SKM-1 treated with dmso at 0.1 percent for 144 hours (cell line): Measurements from ENCODE around the gene OSBPL6.

ENCODE experiments used
- DNase-seq: peaks from one replicate; lab custom pipeline; 2025; ENCODE audit not compliant: unreplicated experiment; lab: John Stamatoyannopoulos, UW

OSBPL6 gene

DNA sequence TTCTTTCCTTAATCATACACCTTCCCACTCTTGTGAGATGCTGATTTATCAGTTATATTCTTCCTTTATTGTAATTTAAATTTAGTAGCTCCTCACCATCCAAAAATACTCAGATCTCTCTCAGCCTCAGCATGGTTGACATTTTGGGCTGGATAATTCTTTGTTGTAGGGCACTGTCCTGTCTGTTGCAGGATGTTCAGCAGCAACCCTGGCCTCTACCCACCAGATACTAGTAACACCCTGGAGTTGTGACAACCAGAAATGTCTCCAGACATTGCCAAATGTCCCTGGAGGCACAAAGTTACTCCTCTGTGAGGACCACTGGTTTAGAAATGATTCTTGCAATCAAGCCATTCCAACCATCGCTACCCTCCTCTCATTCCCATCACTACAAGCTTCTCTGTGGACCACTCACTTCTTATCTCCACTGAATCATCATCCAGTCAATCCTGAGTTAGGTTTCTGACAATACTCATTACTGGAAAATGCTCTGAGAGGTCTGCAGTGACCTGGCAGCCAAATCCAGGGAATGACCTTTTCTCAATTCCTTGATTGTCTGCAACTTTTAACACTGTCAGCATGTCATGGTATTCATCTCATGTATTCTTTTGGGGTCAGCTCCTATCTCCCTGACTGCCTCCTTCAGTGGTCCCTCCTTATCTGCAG is 43.3 kb downstream of the OSBPL6 start:
- DNase-seq, result no peak

DNA sequence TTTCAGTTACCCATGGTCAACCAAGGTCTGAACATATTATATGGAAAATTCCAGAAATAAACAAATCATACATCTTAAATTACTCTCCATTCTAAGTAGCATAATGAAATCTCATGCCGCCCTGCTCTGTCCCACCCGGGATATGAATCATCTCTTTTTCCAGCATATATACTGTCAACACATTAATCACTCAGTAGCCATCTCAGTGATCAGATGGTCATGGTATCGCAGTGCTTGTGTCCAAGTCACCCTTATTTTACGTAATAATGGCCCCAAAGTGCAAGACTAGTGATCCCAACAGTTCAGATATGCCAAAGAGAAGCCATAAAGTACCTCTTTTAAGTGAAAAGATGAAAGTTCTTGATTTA is 43.8 kb downstream of the OSBPL6 start:
- DNase-seq, result no peak

DNA sequence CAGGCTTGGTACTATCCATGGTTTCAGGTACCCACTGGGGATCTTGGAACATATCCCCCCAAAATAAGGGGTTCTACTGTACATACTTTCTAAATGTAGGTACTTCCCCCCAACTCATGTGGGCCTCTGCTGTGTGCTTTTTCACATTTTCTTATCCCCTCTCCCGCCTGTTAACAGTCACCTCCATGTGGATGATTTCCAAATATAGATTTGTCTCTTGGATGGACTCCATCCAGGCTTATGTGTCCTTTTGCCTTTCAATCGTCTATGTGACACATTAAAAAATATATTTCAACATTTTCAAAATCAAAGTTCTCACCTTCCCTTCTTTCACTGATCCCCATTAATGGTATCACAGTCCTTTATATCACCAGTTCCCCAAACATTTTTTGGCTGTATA is 44.4 kb downstream of the OSBPL6 start:
- DNase-seq, result no peak

DNA sequence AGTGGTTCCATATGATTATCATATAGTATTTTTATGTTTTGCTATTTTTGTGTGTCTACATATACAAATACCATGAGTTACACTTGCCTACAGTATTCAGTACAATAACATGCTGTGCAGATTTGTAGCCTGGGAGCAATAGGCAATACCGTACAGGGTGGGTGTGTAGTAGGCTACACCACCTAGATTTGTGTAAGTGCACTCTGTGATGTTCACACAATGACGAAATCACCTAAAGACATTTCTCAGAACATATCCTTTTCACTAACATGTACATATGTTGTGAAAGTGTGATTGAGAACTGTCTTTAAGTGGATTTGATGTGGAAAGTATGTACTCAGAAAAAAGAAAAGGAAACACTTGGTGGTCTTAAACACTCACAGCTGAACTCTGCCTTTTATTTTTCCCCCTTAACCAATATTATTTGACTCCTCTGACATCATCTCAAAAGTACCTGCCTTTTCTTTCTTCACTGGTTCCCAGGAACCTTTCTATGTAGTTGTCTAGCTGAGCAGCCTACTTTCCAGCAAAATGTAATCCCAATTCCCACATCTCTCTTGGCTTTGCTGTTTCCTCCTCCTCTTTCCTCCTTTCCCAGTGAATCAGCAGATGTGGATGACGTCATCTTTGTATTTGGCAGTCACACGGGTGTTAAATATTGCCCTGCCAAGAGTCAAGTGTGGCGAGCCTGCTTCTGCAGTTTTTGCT is 47.7 kb downstream of the OSBPL6 start:
- DNase-seq, result no peak

DNA sequence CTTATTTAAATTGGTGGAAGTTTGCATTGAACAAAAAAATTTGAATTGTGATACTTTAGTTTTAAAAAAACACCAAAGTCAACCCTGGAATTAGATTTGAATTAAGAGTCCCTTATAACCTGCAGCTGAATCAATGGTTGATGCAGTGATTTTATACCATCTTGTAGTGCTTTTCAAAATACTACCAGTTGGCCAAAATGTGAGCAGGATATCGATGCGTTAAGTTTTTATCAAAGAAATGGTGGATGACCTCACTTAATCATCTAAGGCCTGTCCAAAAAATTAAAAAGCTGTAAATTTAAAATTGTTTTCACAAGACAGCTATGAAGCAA is 48.2 kb downstream of the OSBPL6 start:
- DNase-seq, result no peak

DNA sequence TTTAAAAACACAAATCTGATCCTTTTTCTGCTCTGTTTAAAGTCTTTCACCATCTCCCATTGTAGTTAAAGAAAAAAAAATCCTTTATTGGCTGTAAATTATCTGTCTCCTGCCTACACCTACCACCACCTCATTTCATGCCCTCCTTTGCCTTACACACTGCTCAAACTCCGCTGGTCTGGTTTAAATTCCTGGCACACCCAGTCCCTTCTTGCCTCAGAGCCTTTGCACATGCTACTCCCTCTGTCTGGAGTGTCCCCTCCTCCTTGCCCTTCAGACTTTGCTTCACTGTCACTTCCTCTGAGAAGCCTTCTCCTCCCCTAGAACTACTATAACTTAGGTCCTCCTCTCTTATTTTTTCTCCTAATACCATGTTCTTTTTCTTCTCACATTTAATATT is 49.6 kb downstream of the OSBPL6 start:
- no peak for DNase-seq

DNA sequence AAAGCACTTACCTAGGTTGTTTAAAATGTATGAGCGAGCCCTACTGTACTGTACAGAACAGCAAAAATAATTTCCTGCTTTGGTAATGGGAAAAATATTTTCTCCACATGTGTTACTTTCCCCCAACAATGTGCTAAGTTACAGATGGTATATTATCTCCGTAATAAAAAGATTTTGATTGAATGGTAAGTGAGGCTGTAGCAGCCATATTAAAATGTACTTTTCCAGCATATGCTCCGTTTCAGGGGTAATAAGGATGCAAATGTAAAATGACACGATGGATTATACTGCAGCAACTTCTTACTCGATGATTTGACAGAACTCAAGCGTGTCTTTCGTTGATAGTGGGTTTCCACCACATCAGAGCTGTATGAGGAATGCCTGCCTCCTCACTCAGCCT is 50.5 kb downstream of the OSBPL6 start:
- DNase-seq, result no peak

DNA sequence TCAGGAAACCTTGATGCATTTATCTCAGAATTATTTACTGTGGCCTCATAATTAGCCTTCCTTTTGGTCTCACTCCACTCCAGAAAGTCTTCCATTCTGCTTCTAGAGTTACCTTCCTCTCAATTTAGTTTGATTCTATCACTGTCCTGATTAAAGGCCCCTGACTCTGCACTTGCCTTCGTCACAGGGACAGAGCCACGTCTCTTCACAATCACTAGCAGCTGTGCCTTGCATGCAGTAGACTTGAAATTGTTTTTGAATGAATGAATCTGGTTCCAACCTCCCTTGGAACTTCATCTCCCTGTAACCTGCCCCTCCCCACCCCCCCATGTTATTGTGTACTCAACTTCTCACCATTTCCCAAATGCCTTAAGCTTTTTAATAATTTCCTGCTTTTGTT is 52.4 kb downstream of the OSBPL6 start:
- no peak for DNase-seq

DNA sequence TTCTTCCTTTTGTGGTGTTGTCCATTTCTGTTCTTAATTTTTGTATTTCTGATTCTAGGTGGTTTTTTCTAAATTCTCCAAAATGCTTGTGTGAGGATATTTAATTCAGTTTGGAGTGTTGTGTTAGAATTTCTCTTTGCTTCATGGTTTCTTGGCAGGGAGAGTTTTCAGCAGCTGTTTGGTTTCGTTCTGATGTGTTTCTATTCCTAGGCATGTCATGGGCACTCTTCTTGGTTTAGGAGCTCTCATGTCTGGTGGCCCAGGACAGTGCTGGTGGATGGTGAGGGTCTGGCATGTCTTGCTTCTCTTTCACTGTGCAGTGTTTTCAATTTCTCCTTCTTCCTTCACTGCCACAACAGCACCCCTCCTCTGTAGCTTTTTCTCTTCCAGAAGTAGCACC is 52.9 kb downstream of the OSBPL6 start:
- DNase-seq, result no peak

DNA sequence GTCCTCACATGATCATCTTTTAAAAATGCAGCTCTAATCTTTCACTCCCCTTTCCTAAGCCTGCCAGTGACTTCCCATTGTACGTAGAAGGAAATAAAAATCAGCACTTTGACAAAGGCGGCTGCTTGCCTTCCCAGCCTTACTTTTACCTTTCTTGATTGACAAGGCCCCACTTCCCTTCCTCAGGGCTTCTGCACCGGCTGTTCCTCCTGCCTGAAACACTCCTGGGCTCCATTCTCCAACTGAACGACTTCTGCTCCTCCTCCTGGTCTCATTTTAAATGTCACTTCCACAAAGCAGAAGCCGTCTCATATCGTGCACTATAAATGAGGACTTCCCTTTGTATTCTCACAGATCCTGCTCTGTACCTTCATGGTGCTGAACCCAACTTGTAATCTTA is 56.1 kb downstream of the OSBPL6 start:
- no peak for DNase-seq

DNA sequence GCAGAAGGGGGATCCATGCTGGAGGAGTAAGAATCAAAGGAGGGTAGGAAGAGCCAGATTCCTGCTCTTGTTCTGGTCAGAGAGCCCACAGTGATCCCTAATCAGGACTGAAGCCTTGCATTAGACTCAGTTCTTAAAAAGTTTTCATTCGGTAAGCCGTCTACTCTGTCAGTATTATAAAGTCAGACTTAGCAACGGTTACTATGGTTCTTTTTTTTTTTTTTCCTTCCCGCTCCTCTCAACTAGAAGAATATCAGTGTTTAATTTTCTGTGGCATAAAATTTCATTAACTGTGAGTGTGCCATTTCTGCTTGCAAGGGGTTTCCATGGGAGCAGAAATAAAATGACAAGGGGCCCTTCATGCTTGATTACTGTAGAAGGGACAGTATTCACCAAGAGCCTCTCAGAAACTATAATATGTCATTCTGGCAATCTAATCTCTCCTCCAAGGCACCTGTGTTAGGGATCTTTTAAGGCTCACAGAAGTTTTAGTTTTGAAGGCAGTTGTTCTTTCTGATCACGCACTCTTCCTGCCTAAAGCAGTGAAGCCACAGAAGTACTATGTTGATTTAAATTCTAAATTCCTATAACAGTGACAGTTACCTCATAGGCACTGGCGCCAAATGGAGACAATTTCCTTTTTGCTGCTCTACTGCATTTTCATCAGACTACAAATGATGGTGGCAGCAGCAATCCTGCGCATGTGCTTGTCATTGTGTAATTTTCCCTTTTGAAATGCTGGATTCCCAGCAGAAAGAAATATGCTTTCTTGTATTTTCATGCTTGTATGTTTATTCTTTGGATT is 57.0 kb downstream of the OSBPL6 start:
- DNase-seq, result no peak

DNA sequence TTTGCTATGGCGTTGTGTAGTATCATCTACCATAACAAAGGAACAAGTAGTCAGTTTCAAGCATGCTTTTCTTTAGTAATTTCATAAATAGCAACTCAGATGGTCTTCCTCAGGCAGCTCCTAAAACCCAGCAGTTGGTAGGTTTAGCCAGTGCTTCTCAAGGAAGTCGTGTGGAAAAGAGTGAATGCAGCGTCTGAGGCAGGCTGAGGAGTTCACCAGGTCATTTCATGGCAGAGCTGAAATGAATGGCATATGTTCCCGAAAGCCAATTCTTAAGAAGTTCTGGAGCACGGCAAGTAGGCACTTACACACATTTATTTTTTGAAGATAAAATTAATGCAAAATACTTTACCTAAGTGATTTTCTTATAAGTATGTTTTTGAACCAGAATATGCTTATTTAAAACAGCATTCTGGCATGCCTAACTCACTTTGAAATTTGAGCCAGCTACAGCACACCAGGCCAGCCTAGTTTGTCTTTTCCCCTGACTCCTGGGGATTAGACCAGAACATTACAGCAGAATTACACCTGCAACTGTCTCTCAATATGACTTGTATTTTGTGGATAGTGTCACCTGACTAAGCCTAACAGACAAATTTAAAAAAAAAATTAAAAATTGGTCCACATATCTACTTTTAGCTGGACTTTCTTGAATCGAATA is 62.2 kb downstream of the OSBPL6 start:
- DNase-seq, result no peak

DNA sequence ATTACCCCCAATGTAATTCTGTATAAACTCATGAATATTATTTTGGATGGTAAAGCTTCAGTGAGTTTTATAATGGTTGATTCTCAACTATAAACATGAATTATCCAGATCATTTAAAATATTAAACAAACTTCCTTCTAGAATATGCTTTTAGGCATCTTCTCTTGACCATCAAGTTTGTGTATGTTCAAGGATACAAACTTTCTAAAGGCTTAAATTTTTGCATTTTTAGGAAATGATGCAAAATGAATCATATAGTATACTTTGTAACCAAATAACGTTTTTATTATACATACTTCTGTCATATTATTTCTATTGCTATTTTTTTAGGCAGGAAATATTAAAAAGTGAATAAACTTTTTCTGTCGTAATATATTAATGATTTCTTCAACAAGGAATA is 62.8 kb downstream of the OSBPL6 start:
- no peak for DNase-seq

DNA sequence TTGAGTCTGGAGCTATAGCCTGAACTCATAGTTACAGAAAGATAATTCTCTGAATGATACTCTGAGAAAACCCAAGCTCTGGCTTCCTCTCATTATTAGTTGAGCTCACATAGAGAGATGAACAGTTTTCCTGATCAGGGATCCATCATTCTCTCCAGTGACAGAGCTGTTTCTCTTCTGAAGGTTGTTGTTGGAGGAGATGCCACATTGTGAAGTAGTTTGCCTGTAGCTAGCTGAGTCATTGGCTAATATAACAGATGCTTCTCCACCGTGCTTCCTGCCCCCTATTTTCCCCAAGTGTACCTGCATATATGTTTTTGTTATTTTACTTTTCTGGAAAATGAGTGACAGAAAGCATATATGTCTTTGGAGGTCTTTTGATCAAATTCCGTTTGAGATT is 64.6 kb downstream of the OSBPL6 start:
- no peak for DNase-seq

DNA sequence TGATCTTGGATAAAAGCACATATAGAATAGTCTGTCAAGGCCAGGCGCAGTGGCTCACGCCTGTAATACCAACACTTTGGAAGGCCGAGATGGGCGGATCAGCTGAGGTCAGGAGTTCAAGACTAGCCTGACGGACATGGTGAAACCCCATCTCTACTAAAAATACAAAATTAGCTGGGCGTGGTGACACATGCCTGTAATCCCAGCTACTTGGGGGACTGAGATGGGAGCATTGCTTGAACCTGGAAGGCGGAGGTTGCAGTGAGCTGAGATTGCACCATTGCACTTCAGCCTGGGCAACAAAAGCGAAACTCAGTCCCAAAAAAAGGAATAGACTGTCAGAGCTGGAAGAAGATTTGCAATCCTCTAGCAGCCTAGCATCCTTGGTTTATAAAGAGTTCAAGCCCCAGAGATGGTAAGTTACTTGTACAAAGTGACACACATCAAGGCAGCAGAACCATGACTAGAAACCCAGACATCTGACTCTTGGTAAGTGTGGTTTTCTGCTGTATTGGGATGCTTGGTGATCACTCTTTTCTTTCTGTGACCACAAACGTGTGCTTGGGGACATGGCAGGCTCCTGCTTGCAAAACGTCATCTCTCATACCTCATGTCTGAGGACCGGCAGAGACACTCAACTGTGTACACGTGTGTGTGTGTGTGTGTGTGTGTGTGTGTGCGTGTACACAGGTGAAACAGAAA is 69.0 kb downstream of the OSBPL6 start:
- no peak for DNase-seq

DNA sequence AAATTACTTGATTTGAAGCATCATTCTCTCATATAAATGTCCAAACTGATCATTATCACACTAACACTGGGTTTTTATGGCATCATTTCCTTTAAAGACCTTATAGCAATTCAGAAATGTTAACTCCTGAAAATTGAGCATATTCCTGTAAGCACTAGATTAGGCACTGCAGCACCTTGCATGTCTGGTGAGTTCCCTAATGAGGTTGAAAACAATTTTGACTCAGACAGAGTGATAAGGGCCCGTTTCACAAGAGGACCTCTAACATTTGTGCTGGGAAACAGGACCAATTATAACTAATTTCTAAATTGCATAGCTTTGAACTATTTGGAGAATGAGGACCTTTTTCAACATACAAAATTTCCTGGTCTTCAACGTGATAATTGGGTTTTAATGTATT is 69.9 kb downstream of the OSBPL6 start:
- no peak for DNase-seq

DNA sequence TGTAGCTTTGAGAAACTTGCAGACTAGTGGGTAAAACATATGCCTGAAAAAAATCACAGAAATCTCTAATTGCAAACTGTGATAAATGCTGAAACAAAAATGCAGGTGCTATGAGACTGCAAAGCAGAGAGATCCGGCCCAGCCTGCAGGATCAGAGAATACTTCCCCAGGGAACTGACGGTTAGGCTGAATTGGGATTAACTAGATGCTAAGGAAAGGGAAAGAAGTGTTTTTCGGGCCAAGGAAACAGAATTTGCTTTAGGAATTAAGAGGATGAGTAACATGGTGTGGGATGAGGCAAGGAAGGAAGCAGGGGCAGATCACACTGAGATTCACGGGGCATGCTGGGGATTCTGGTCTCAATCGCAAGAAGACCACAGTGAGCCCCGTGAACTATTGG is 71.5 kb downstream of the OSBPL6 start:
- no peak for DNase-seq

DNA sequence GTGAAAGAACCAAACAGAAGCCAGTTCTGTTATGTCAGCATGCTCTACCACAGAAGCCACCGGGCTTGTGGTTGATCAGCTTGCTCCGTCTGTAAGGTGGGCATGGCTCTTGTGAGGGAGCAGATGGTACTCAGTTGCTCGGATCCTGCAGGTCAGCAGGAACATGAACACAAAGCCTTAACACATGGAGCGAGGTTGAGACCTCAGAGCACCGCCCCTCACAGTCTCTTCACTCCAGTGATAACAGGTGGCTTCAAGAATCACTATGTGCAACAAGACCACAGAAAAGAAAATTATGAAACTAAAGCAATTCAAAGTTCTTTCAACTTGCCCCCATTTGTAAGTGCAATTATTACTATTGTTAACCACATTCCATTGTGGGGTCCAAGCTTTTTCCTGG is 72.1 kb downstream of the OSBPL6 start:
- no peak for DNase-seq

DNA sequence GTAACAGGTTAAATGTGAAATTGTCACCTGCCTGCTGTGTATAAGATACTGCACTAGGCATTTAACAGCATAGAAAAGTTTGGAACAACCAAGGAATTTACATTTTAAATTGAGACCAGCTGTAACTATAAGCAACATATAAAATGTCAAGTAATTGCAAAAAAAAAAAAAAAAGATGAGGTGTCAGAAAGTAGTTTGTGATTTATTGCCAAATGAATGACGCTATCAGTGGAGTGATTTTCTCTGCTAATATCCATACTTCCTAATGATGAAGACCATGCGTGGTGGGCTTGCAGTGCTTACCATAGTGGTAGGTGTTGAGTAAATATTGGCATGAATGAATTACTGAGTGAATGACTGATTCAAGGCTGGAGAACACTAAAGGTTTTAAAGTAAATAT is 73.3 kb downstream of the OSBPL6 start:
- DNase-seq, result no peak

DNA sequence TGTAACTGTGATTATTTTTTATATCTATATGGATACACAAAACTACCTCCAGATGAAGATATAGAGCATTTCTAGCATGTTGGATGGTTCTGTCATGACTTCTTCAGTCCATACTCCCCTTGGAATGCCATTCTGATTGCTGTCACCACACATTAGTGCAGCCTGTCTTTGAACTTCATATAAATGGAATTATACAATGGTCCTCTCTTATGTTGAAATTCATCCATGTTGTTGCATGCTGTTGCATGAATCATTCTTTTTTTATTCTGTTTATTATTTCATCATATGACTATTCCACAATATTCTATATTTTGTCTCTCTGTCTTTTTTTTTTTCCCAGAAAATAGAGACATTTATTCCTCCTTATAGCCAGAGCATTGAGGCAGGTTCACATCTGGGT is 74.1 kb downstream of the OSBPL6 start:
- no peak for DNase-seq
